ENCODE data around the gene LDB2. TPM values are rescaled to one million over a fixed set of nuclear protein-coding genes. Genes with fewer than 3 reads are reported as not detected.

Gene LDB2
- total and polyA plus RNA-seq, 8 donors: 4.0 to 11.6 (median 5.9) TPM

- Histone ChIP-seq H3K27ac (no peak overlapping the region), H3K27me3 (no peaks in the 10 kb centered on the region), H3K4me3 (no peak overlapping the region), H3K4me1 (no peaks in the 10 kb centered on the region), H3K36me3 (no peaks in the 10 kb centered on the region), H3K9me3 (no peaks in the 10 kb centered on the region)
- intact Hi-C loops (cut with DNase I): no loop called here
- ATAC-seq: no peak
- no peak for FAIRE-seq
- no peak for DNase-seq
- 42 to 54% methylated on average over 3 of the region's 3 CpGs for WGBS, 2 donors
- TF ChIP-seq, protein P1, sequence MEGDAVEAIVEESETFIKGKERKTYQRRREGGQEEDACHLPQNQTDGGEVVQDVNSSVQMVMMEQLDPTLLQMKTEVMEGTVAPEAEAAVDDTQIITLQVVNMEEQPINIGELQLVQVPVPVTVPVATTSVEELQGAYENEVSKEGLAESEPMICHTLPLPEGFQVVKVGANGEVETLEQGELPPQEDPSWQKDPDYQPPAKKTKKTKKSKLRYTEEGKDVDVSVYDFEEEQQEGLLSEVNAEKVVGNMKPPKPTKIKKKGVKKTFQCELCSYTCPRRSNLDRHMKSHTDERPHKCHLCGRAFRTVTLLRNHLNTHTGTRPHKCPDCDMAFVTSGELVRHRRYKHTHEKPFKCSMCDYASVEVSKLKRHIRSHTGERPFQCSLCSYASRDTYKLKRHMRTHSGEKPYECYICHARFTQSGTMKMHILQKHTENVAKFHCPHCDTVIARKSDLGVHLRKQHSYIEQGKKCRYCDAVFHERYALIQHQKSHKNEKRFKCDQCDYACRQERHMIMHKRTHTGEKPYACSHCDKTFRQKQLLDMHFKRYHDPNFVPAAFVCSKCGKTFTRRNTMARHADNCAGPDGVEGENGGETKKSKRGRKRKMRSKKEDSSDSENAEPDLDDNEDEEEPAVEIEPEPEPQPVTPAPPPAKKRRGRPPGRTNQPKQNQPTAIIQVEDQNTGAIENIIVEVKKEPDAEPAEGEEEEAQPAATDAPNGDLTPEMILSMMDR (IDR thresholded peaks at IDR 0.05): no peak
Observed at GRCh38 chr4:16489226-16489625, 409.2 kb downstream of the LDB2 start.

DNA sequence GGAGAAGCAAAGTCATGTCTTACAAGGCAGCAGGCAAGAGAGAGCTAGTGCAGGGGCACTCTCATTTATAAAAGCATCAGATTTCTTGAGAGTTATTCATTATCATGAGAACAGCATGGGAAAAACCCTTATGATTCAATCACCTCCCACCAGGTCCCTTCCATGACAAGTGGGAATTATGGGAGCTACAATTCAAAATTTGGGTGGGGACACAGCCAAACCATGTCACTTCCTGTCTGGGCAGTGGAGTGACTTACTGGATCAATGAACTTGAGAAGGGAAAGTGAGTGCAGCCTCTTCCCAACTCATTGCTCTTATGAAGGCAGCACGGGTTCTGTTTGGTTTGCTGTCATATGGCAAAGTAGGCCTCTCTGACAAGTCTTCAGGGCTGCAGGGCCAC, 410.4 kb downstream of the LDB2 start:
- no peaks in the 10 kb centered on the region for H3K27me3 ChIP-seq
- DNase-seq (no peak), FAIRE-seq (no peak), ATAC-seq (no peak)
- no peak overlapping the region for H3K4me3 ChIP-seq
- H3K27ac ChIP-seq: no peak overlapping the region
- H3K9me3 ChIP-seq: no peaks in the 10 kb centered on the region
- no peaks in the 10 kb centered on the region for H3K36me3 ChIP-seq
- intact Hi-C loops (cut with DNase I): no loop called here
- 83 to 95% methylated on average over 1 of the region's 1 CpG for WGBS, 2 donors
- TF ChIP-seq, protein P1 (IDR thresholded peaks at IDR 0.05): no peak
- no peaks in the 10 kb centered on the region for H3K4me1 ChIP-seq

DNA sequence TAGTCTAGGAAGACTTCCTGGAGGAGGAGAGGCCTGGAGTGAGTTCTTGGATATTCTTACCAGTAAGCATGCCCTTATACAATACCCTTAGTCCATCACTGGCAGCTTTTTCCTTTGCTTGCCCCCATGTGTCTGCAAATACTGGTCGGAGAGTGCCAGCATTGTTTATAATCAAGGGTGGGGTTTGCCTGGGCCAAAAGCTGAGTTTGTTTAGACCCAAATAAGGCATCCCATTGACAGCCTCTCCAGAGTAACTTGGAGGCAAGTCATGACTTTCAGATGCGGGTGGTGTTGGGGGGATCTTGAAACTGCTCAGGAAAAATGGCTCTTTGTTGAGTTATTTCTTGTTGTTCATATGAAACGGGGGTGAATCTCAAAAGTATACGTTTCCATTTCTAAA, 413.7 kb downstream of the LDB2 start:
- no peaks in the 10 kb centered on the region for H3K36me3 ChIP-seq
- 64% methylated on average over 4 of the region's 4 CpGs for WGBS, 2 donors
- H3K27ac ChIP-seq: no peak overlapping the region
- no peak overlapping the region for H3K4me3 ChIP-seq
- no peak for FAIRE-seq
- no peaks in the 10 kb centered on the region for H3K4me1 ChIP-seq
- TF ChIP-seq, protein P1 (IDR thresholded peaks at IDR 0.05): no peak
- intact Hi-C loops (cut with DNase I): no loop called here
- H3K27me3 ChIP-seq: no peaks in the 10 kb centered on the region
- no peak for ATAC-seq
- DNase-seq: no peak
- no peaks in the 10 kb centered on the region for H3K9me3 ChIP-seq

GRCh38 chr4:16483540-16483939, 414.9 kb downstream of the LDB2 start:
- no peak for DNase-seq
- WGBS, 2 donors: 85 to 88% methylated on average over 5 of the region's 5 CpGs
- no peak for ATAC-seq
- H3K27me3 ChIP-seq: no peaks in the 10 kb centered on the region
- H3K9me3 ChIP-seq: no peaks in the 10 kb centered on the region
- H3K36me3 ChIP-seq: no peaks in the 10 kb centered on the region
- H3K4me3 ChIP-seq: no peak overlapping the region
- TF ChIP-seq, protein P1 (IDR thresholded peaks at IDR 0.05): no peak
- H3K27ac ChIP-seq: no peak overlapping the region
- H3K4me1 ChIP-seq: no peaks in the 10 kb centered on the region
- no peak for FAIRE-seq
- intact Hi-C loops (cut with DNase I): no loop called here

GRCh38 chr4:16480011-16480410, 418.4 kb downstream of the LDB2 start:
- Histone ChIP-seq H3K9me3 (no peaks in the 10 kb centered on the region), H3K4me3 (no peak overlapping the region), H3K4me1 (no peaks in the 10 kb centered on the region), H3K27ac (no peak overlapping the region), H3K27me3 (no peaks in the 10 kb centered on the region), H3K36me3 (no peaks in the 10 kb centered on the region)
- intact Hi-C loops (cut with DNase I): no loop called here
- no peak for ATAC-seq
- TF ChIP-seq, protein P1 (IDR thresholded peaks at IDR 0.05): no peak
- FAIRE-seq: no peak
- 75 to 77% methylated on average over 2 of the region's 2 CpGs for WGBS, 2 donors
- no peak for DNase-seq

Data from pancreas (tissue), 10 donors.